Fibroblast of mammary gland (primary cell): Measurements from ENCODE around the gene ADSS1.

Source experiments
- DNase-seq: peaks from one replicate; pipeline ENCODE4 v3.0.0-alpha.2; 2010; ENCODE audit warnings: low read depth
- H3K4me3 ChIP-seq: 2 replicates; pipeline ENCODE4 v1.5.1; 2011; ENCODE audit warnings: low read depth, mild to moderate bottlenecking, low read length, moderate library complexity; ENCODE audit not compliant: control insufficient read depth
- CTCF ChIP-seq: conservative IDR thresholded peaks from 2 replicates; pipeline ENCODE4 v1.5.1; 2011; ENCODE audit warnings: low read depth, low read length, inconsistent platforms; ENCODE audit not compliant: control insufficient read depth, insufficient read depth

ADSS1 gene

GRCh38 chr14:104700747-104701217 is 23.2 kb upstream of the ADSS1 start:
- DNase-seq: no peak
- no peak for TF ChIP-seq CTCF
- no peak overlapping the region for H3K4me3 ChIP-seq

- no peak for DNase-seq
- no peak for TF ChIP-seq CTCF
- no peak overlapping the region for H3K4me3 ChIP-seq
These were observed 22.5 kb upstream of the ADSS1 start for GRCh38 chr14:104701383-104702076.

GRCh38 chr14:104702106-104702505 is 21.9 kb upstream of the ADSS1 start:
- no peak for DNase-seq
- TF ChIP-seq CTCF: no peak
- no peak overlapping the region for H3K4me3 ChIP-seq

GRCh38 chr14:104702673-104703072 is 21.4 kb upstream of the ADSS1 start:
- no peak for TF ChIP-seq CTCF
- no peak for DNase-seq
- no peak overlapping the region for H3K4me3 ChIP-seq

- no peak for TF ChIP-seq CTCF
- no peak for DNase-seq
- no peak overlapping the region for H3K4me3 ChIP-seq
These were observed 20.8 kb upstream of the ADSS1 start for GRCh38 chr14:104703269-104703668.

GRCh38 chr14:104704252-104704651 is 19.8 kb upstream of the ADSS1 start:
- no peak for TF ChIP-seq CTCF
- no peak for DNase-seq
- H3K4me3 ChIP-seq: no peak overlapping the region
